GM23338 (cell line): ENCODE measurements around the gene PIK3R5.

Source experiments
- CREB1 ChIP-seq: fragments of 250-450 bp; sonication (Bioruptor Pico); IDR thresholded peaks from 2 replicates; pipeline ENCODE4 v1.5.0; 2020; ENCODE audit warnings: low read depth, mild to moderate bottlenecking, moderate library complexity
- EZH2 ChIP-seq: fragments of 200-600 bp; sonication (generic); IDR thresholded peaks from one replicate; pipeline ENCODE4 v1.8.0; 2017; ENCODE audit warnings: antibody characterized with exemption, mild to moderate bottlenecking, low read depth; ENCODE audit not compliant: unreplicated experiment
- EZH2phosphoT487 ChIP-seq: fragments of 200-600 bp; sonication (generic); IDR thresholded peaks from one replicate; pipeline ENCODE4 v1.8.1; 2018; ENCODE audit warnings: antibody characterized with exemption; ENCODE audit not compliant: unreplicated experiment
- NANOG ChIP-seq: IDR thresholded peaks from 2 replicates; pipeline ENCODE4 v1.6.1; 2016; ENCODE audit warnings: antibody characterized with exemption, borderline replicate concordance
- POLR2AphosphoS5 ChIP-seq: IDR thresholded peaks from 2 replicates; pipeline ENCODE4 v1.6.1; 2016; ENCODE audit warnings: antibody characterized with exemption, low read depth
- STAT1 ChIP-seq: IDR thresholded peaks from one replicate; pipeline ENCODE4 v1.6.1; 2016; ENCODE audit warnings: antibody characterized with exemption; ENCODE audit not compliant: unreplicated experiment
- TF ChIP-seq, protein P1 (sequence below), 2 experiments: fragments of 200-600 bp in 1 of 2; sonication (generic) in 1 of 2; conservative IDR thresholded peaks; 2 replicates each; pipeline versions ENCODE4 v1.5.1 to v1.6.1; 2016 to 2017; ENCODE audit warnings: antibody characterized with exemption in 2 of 2, low read depth in 2 of 2, mild to moderate bottlenecking in 2 of 2, moderate library complexity in 1 of 2
- TF ChIP-seq, protein P2 (sequence below): IDR thresholded peaks from one replicate; pipeline ENCODE4 v1.6.1; 2018; ENCODE audit warnings: antibody characterized with exemption; ENCODE audit not compliant: unreplicated experiment

DNA sequence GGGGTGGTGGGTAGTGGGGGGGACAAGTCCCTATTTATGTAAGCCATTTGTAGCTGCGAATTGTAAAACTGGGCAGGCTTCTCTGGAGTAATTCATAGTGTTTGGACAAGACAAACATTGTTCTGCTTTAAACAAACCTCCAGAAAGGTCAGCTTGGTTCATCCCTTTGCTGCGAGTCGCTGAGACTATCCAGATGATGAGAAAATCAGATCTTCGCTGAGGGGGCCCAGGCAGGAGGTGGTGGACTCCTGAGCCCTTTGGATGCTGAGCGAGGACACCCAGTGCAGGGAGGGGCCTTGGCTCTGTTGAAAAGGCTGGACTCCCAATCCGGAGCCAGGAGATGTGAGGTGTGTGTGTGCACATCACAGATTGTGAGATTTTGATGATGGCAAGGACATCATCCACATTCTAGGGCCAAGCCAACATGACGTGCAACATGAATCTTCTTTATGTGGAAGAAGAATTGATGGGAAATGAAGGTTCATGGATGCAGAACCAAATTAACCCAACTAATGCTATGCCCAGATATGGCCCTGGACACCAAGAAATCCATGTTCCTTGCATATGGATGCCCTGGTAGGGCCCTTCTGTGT lies 40.8 kb upstream of the PIK3R5 start:
- TF ChIP-seq EZH2phosphoT487 (no peak), STAT1 (no peak), NANOG (no peak), EZH2 (no peak), CREB1 (no peak), POLR2AphosphoS5 (no peak)
- TF ChIP-seq, protein P1, sequence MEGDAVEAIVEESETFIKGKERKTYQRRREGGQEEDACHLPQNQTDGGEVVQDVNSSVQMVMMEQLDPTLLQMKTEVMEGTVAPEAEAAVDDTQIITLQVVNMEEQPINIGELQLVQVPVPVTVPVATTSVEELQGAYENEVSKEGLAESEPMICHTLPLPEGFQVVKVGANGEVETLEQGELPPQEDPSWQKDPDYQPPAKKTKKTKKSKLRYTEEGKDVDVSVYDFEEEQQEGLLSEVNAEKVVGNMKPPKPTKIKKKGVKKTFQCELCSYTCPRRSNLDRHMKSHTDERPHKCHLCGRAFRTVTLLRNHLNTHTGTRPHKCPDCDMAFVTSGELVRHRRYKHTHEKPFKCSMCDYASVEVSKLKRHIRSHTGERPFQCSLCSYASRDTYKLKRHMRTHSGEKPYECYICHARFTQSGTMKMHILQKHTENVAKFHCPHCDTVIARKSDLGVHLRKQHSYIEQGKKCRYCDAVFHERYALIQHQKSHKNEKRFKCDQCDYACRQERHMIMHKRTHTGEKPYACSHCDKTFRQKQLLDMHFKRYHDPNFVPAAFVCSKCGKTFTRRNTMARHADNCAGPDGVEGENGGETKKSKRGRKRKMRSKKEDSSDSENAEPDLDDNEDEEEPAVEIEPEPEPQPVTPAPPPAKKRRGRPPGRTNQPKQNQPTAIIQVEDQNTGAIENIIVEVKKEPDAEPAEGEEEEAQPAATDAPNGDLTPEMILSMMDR (conservative IDR thresholded peaks at IDR 0.05; ENCODE audit: low read depth in 2 of 2), result no peak
- TF ChIP-seq, protein P2, sequence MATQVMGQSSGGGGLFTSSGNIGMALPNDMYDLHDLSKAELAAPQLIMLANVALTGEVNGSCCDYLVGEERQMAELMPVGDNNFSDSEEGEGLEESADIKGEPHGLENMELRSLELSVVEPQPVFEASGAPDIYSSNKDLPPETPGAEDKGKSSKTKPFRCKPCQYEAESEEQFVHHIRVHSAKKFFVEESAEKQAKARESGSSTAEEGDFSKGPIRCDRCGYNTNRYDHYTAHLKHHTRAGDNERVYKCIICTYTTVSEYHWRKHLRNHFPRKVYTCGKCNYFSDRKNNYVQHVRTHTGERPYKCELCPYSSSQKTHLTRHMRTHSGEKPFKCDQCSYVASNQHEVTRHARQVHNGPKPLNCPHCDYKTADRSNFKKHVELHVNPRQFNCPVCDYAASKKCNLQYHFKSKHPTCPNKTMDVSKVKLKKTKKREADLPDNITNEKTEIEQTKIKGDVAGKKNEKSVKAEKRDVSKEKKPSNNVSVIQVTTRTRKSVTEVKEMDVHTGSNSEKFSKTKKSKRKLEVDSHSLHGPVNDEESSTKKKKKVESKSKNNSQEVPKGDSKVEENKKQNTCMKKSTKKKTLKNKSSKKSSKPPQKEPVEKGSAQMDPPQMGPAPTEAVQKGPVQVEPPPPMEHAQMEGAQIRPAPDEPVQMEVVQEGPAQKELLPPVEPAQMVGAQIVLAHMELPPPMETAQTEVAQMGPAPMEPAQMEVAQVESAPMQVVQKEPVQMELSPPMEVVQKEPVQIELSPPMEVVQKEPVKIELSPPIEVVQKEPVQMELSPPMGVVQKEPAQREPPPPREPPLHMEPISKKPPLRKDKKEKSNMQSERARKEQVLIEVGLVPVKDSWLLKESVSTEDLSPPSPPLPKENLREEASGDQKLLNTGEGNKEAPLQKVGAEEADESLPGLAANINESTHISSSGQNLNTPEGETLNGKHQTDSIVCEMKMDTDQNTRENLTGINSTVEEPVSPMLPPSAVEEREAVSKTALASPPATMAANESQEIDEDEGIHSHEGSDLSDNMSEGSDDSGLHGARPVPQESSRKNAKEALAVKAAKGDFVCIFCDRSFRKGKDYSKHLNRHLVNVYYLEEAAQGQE, result no peak
